AG04449 (cell line): ENCODE measurements around the gene TENM3.
A peak's percentile ranks its signal among the peaks of the same experiment; 100 is the strongest.

Experiments
- CTCF ChIA-PET: fragments of 350-600 bp; formaldehyde crosslinking; extraction: SDS; loops from one replicate; lab custom pipeline; 2021; ENCODE audit warnings: antibody characterized with exemption; lab: Yijun Ruan, JAX
- POLR2A ChIA-PET: fragments of 400-600, 350-600 bp; formaldehyde crosslinking; extraction: SDS; loops from one replicate; lab custom pipeline; 2020; ENCODE audit warnings: antibody characterized with exemption, inconsistent platforms; lab: Yijun Ruan, JAX
- DNase-seq: peaks from one replicate; pipeline ENCODE4 v3.0.0-alpha.2; 2010; ENCODE audit warnings: low read depth, low spot score
- H3K4me3 ChIP-seq: 2 replicates; pipeline ENCODE4 v1.5.1; 2011; ENCODE audit warnings: low read depth, mild to moderate bottlenecking, control low read depth, low read length
- CTCF ChIP-seq: IDR thresholded peaks from one replicate; pipeline ENCODE4 v1.5.1; 2011; ENCODE audit warnings: mild to moderate bottlenecking, moderate library complexity, low read length, control low read depth, inconsistent platforms; ENCODE audit not compliant: insufficient read depth; ENCODE audit errors: missing control alignments

The TENM3 gene

GRCh38 chr4:182629096-182629495 is 385.9 kb downstream of the TENM3 start:
- no peak overlapping the region for H3K4me3 ChIP-seq
- ChIA-PET POLR2A (no interaction called here), CTCF (interaction anchor here (0.7 kb wide), 1 partner anchor 28 kb away, joined by 3 read pairs; no protein-coding TSS in a partner anchor)
- TF ChIP-seq CTCF, result no peak
- no peak for DNase-seq

GRCh38 chr4:182640491-182640890 is 397.3 kb downstream of the TENM3 start:
- POLR2A ChIA-PET, result no interaction called here
- no peak overlapping the region for H3K4me3 ChIP-seq
- no peak for TF ChIP-seq CTCF
- no peak for DNase-seq
- CTCF ChIA-PET, result no interaction called here

GRCh38 chr4:182640932-182641331 is 397.7 kb downstream of the TENM3 start:
- no peak overlapping the region for H3K4me3 ChIP-seq
- TF ChIP-seq CTCF, result no peak
- CTCF ChIA-PET, result interaction anchor here (1.8 kb wide), 1 partner anchor 14 kb away, joined by 5 read pairs; no protein-coding TSS in a partner anchor
- no peak for DNase-seq
- POLR2A ChIA-PET, result no interaction called here

- H3K4me3 ChIP-seq, result no peak overlapping the region
- no peak for DNase-seq
- ChIA-PET CTCF (no interaction called here), POLR2A (interaction anchor here (0.5 kb wide), 1 partner anchor 30 kb away, joined by 3 read pairs; no protein-coding TSS in a partner anchor)
- TF ChIP-seq CTCF, result peak; percentile 4
Measured at GRCh38 chr4:182642831-182643230, 399.6 kb downstream of the TENM3 start.

- ChIA-PET CTCF (no interaction called here), POLR2A (no interaction called here)
- DNase-seq, result peak; percentile 74
- H3K4me3 ChIP-seq, result peak overlapping the region; percentile 22
- TF ChIP-seq CTCF, result no peak
Measured at GRCh38 chr4:182643801-182644682, 400.8 kb downstream of the TENM3 start.

GRCh38 chr4:182644683-182645050 is 401.5 kb downstream of the TENM3 start:
- POLR2A ChIA-PET, result no interaction called here
- TF ChIP-seq CTCF, result no peak
- DNase-seq, result peak; percentile 29
- CTCF ChIA-PET, result no interaction called here
- no peak overlapping the region for H3K4me3 ChIP-seq
